Gastroesophageal sphincter (tissue), 3 donors: Measurements from ENCODE around the gene FAM217B.

Experiments
- EP300 ChIP-seq: sonication (generic); formaldehyde crosslinking; IDR thresholded peaks from one replicate; pipeline ENCODE4 v1.6.1; 2017; ENCODE audit warnings: antibody characterized with exemption, mild to moderate bottlenecking
- POLR2A ChIP-seq, 2 donors: fragments of 450-650 bp; IDR thresholded peaks; one replicate each; pipeline ENCODE4 v1.6.1; 2017; ENCODE audit warnings: antibody characterized with exemption in 2 of 2, mild to moderate bottlenecking in 2 of 2, moderate library complexity in 1 of 2
- POLR2AphosphoS5 ChIP-seq: sonication (generic); formaldehyde crosslinking; IDR thresholded peaks from one replicate; pipeline ENCODE4 v1.6.1; 2017; ENCODE audit warnings: antibody characterized with exemption
- TF ChIP-seq, protein P1 (sequence below), 4 experiments: fragments of 200-600 bp in 2 of 4; fragments of 450-650 bp in 2 of 4; sonication (generic) in 1 of 4; IDR thresholded peaks; one replicate each; pipeline ENCODE4 v1.5.1; 2017 to 2019; ENCODE audit warnings: antibody characterized with exemption in 4 of 4, mild to moderate bottlenecking in 2 of 4, moderate library complexity in 2 of 4

DNA sequence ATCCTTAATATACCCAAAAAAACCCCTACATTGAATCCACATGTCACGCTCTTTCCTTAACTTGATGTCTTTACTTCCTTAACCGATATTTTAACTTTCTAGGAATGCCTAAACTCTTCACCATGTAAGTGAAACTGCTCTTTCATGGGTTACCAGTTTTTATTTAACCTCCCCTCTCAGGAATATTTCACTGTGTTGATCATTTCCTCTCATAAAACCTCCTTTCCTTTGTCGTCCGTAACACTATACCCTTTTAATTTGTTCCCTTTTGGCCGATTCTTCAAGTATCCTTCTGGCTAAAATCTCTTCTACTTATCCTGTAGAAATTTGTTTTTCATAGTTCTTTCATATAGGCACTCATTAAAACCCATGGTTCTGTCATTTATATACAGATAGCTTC is 31.3 kb upstream of the FAM217B start:
- TF ChIP-seq POLR2AphosphoS5 (no peak), POLR2A (IDR thresholded peaks at IDR 0.05) (no peak), EP300 (no peak)
- TF ChIP-seq, protein P1, sequence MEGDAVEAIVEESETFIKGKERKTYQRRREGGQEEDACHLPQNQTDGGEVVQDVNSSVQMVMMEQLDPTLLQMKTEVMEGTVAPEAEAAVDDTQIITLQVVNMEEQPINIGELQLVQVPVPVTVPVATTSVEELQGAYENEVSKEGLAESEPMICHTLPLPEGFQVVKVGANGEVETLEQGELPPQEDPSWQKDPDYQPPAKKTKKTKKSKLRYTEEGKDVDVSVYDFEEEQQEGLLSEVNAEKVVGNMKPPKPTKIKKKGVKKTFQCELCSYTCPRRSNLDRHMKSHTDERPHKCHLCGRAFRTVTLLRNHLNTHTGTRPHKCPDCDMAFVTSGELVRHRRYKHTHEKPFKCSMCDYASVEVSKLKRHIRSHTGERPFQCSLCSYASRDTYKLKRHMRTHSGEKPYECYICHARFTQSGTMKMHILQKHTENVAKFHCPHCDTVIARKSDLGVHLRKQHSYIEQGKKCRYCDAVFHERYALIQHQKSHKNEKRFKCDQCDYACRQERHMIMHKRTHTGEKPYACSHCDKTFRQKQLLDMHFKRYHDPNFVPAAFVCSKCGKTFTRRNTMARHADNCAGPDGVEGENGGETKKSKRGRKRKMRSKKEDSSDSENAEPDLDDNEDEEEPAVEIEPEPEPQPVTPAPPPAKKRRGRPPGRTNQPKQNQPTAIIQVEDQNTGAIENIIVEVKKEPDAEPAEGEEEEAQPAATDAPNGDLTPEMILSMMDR (IDR thresholded peaks at IDR 0.05) = no peak
